ENCODE measurements around the gene KCNK10. TPM values are rescaled to one million over a fixed set of nuclear protein-coding genes. Genes with fewer than 3 reads are reported as not detected.

Gene KCNK10
- polyA plus RNA-seq, 1 of the 3 experiments (the other 2 are of a cell fraction): not detected

- no peak overlapping the region for H2AFZ ChIP-seq (ENCODE audit: low read depth)
- H3K4me2 ChIP-seq: no peak overlapping the region
- H3F3A ChIP-seq (replicated peaks; ENCODE audit: insufficient read depth): no peaks in the 10 kb centered on the region
- no peaks in the 10 kb centered on the region; the same call in 1 of the 2 replicates for H3K27me3 ChIP-seq (ENCODE audit: insufficient read depth)
- CTCF ChIA-PET: interaction anchor here (1.0 to 1.2 kb wide), 5 partner anchors 14 to 189 kb away, joined by 3 to 7 read pairs (median 3); no protein-coding TSS in a partner anchor
- no peaks in the 10 kb centered on the region for H3K9me3 ChIP-seq
- no peak overlapping the region for H3K9ac ChIP-seq
- no peaks in the 10 kb centered on the region for H4K20me1 ChIP-seq (ENCODE audit: insufficient read depth)
- POLR2A ChIA-PET: no interaction called here
- no peak overlapping the region for H3K27ac ChIP-seq (ENCODE audit: low read depth in 2 of 2, low read length in 1 of 2)
- TF ChIP-seq RFX5 (IDR thresholded peaks at IDR 0.05; ENCODE audit: low read length) (peak; percentile 91), YY1 (IDR thresholded peaks at IDR 0.05; ENCODE audit: low read depth) (no peak), GATA2 (CRISPR knock-in tag; IDR thresholded peaks at IDR 0.05) (peak; percentile 59)
- no peaks in the 10 kb centered on the region for H3K36me3 ChIP-seq (replicated peaks in 1 of 2; ENCODE audit: control insufficient read depth in 1 of 2, insufficient read depth in 2 of 2, low read length in 1 of 2)
- H3K9me2 ChIP-seq: no peaks in the 10 kb centered on the region
- H3K4me3 ChIP-seq (ENCODE audit: low read depth in 2 of 2, low read length in 1 of 2): no peak overlapping the region
- peaks cover 0 to 3% of the 10 kb centered on the region in 2 experiments; a peak in 1 of 4 replicates for H3K4me1 ChIP-seq (ENCODE audit: control insufficient read depth in 1 of 2, insufficient read depth in 2 of 2, low read depth in 1 of 2, low read length in 1 of 2)
- no peaks in the 10 kb centered on the region for H3K79me2 ChIP-seq (ENCODE audit: insufficient read depth)
- peak; percentile 65 for DNase-seq
- 6% methylated on average over 7 of the region's 7 CpGs for WGBS (ENCODE audit: low lambda C conversion rate)
Observed at GRCh38 chr14:88195676-88196075, 127.4 kb downstream of the KCNK10 start.

DNA sequence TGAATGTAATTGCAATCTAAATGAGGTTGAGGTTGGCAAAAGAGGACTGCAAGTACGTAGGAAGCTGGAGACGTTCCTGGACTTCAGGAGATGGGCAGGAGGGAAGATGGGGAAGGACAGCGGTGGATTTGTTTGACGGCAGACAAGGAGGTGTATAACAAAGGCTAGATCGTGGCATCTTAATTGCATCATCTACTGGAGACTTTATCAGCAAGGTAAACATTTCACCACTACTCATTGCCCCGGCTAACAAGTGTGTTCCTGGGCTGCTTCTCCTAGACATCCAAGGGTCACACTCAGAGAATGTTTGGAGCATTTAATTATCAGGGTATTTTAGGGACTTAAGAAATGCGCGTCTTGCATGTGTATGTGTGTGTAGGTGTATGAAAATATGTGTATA, 128.5 kb downstream of the KCNK10 start:
- POLR2A ChIA-PET: no interaction called here
- no peak for TF ChIP-seq GABPA (IDR thresholded peaks at IDR 0.05; ENCODE audit: low read depth)
- no peak for TF ChIP-seq RCOR1 (IDR thresholded peaks at IDR 0.05; ENCODE audit: low read length)
- TF ChIP-seq CHD2 (IDR thresholded peaks at IDR 0.05; ENCODE audit: low read length, partially characterized antibody): no peak
- TF ChIP-seq FOXJ3 (CRISPR knock-in tag; IDR thresholded peaks at IDR 0.05): no peak
- TF ChIP-seq NRF1 (IDR thresholded peaks at IDR 0.05; ENCODE audit: low read depth, low read length): no peak
- no peak for TF ChIP-seq MEF2A (IDR thresholded peaks at IDR 0.05; ENCODE audit: borderline replicate concordance, low read depth)
- TF ChIP-seq YY1 (IDR thresholded peaks at IDR 0.05; ENCODE audit: low read depth): no peak
- no peak for TF ChIP-seq TEAD4 (IDR thresholded peaks at IDR 0.05; ENCODE audit: borderline replicate concordance, insufficient read depth)
- TF ChIP-seq RAD21 (IDR thresholded peaks at IDR 0.05; ENCODE audit: low read length): no peak
- TF ChIP-seq, protein P1, sequence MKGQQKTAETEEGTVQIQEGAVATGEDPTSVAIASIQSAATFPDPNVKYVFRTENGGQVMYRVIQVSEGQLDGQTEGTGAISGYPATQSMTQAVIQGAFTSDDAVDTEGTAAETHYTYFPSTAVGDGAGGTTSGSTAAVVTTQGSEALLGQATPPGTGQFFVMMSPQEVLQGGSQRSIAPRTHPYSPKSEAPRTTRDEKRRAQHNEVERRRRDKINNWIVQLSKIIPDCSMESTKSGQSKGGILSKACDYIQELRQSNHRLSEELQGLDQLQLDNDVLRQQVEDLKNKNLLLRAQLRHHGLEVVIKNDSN (IDR thresholded peaks at IDR 0.05; ENCODE audit: borderline replicate concordance, low read depth): no peak
- TF ChIP-seq SIN3A (IDR thresholded peaks at IDR 0.05; ENCODE audit: borderline replicate concordance, low read depth, low read length): no peak
- TF ChIP-seq, protein P2, sequence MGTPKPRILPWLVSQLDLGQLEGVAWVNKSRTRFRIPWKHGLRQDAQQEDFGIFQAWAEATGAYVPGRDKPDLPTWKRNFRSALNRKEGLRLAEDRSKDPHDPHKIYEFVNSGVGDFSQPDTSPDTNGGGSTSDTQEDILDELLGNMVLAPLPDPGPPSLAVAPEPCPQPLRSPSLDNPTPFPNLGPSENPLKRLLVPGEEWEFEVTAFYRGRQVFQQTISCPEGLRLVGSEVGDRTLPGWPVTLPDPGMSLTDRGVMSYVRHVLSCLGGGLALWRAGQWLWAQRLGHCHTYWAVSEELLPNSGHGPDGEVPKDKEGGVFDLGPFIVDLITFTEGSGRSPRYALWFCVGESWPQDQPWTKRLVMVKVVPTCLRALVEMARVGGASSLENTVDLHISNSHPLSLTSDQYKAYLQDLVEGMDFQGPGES (IDR thresholded peaks at IDR 0.05; ENCODE audit: low read depth, low read length): no peak
- TF ChIP-seq CTCF (IDR thresholded peaks at IDR 0.05): no peak
- no peak for TF ChIP-seq FOXM1 (IDR thresholded peaks at IDR 0.05; ENCODE audit: low read depth)
- TF ChIP-seq SMC3 (IDR thresholded peaks at IDR 0.05; ENCODE audit: low read depth, low read length): no peak
- no peak for TF ChIP-seq JUND (IDR thresholded peaks at IDR 0.05)
- no peak for TF ChIP-seq REST (IDR thresholded peaks at IDR 0.05; ENCODE audit: low read depth, low read length)
- TF ChIP-seq POLR2AphosphoS5 (IDR thresholded peaks at IDR 0.05; ENCODE audit: low read depth, low read length): no peak
- no peaks in the 10 kb centered on the region for H3K36me3 ChIP-seq (replicated peaks in 1 of 2; ENCODE audit: control insufficient read depth in 1 of 2, insufficient read depth in 2 of 2, low read length in 1 of 2)
- H3K4me3 ChIP-seq (ENCODE audit: low read depth in 2 of 2, low read length in 1 of 2): no peak overlapping the region
- CTCF ChIA-PET: interaction anchor here (1.0 to 1.2 kb wide), 2 partner anchors 26 to 190 kb away, joined by 3 to 4 read pairs; no protein-coding TSS in a partner anchor
- peaks cover 0 to 3% of the 10 kb centered on the region in 2 experiments; a peak in 1 of 4 replicates for H3K4me1 ChIP-seq (ENCODE audit: control insufficient read depth in 1 of 2, insufficient read depth in 2 of 2, low read depth in 1 of 2, low read length in 1 of 2)
- 45% methylated on average over 8 of the region's 8 CpGs for WGBS (ENCODE audit: low lambda C conversion rate)
- H3K4me2 ChIP-seq: no peak overlapping the region
- no peaks in the 10 kb centered on the region for H3K9me3 ChIP-seq
- no peaks in the 10 kb centered on the region; the same call in 1 of the 2 replicates for H3K27me3 ChIP-seq (ENCODE audit: insufficient read depth)
- H3F3A ChIP-seq (replicated peaks; ENCODE audit: insufficient read depth): no peaks in the 10 kb centered on the region
- no peak overlapping the region for H2AFZ ChIP-seq (ENCODE audit: low read depth)
- H3K9me2 ChIP-seq: no peaks in the 10 kb centered on the region
- DNase-seq: no peak
- H4K20me1 ChIP-seq (ENCODE audit: insufficient read depth): no peaks in the 10 kb centered on the region
- H3K27ac ChIP-seq (ENCODE audit: low read depth in 2 of 2, low read length in 1 of 2): no peak overlapping the region
- no peak overlapping the region for H3K9ac ChIP-seq
- H3K79me2 ChIP-seq (ENCODE audit: insufficient read depth): no peaks in the 10 kb centered on the region

All from SK-N-SH (cell line).